HCT116 (cell line): ENCODE measurements around the gene ABHD2. TPM values are rescaled to one million over a fixed set of nuclear protein-coding genes. Genes with fewer than 3 reads are reported as not detected.

Source experiments
- ATAC-seq: fragments of 200-7000 bp; cut with Tn5 transposase; 2 replicates; pipeline ENCODE4 v1.9.1; 2020; ENCODE audit warnings: mild to moderate bottlenecking, moderate library complexity
- BruUV-seq: library from RNA; stranded (reverse); fragments of 400-500 nt; replicated peaks from 2 replicates; lab custom pipeline; 2021; lab: Mats Ljungman, UMichigan
- CTCF ChIA-PET: fragments of 300-600 bp; sonication (Branson Sonifier 250); formaldehyde crosslinking; loops from one replicate; lab custom pipeline; 2021; ENCODE audit warnings: antibody characterized with exemption; lab: Charles Lee
- POLR2A ChIA-PET: fragments of 300-600, 350-600 bp; sonication (Branson Sonifier 250); formaldehyde crosslinking; loops from one replicate; lab custom pipeline; 2021; ENCODE audit warnings: antibody characterized with exemption; lab: Charles Lee
- RAD21 ChIA-PET, 2 experiments: fragments of 300-600 bp; sonication (Branson Sonifier 250); formaldehyde crosslinking; loops; one replicate each; lab custom pipeline; 2023; ENCODE audit warnings: low total read pairs in 2 of 2; ENCODE audit not compliant: uncharacterized antibody in 2 of 2, unreplicated experiment in 2 of 2, low non-redundant PET in 1 of 2; lab: Charles Lee
- DNase-seq: peaks from one replicate; pipeline ENCODE4 v3.0.0-alpha.2; 2010; ENCODE audit warnings: low read depth, low spot score
- H2AFZ ChIP-seq: fragments of 200-600 bp; shearing (Covaris generic), sonication (generic); 2 replicates; pipeline ENCODE4 v1.6.1; 2017; ENCODE audit warnings: low read depth, mixed run types, mixed read lengths, antibody characterized with exemption, low read length; ENCODE audit not compliant: poor library complexity, severe bottlenecking
- H3K27ac ChIP-seq: 2 replicates; pipeline ENCODE4 v1.5.1; 2012; ENCODE audit warnings: low read depth, low read length
- H3K27me3 ChIP-seq: fragments of 200-600 bp; sonication (generic); 2 replicates; pipeline ENCODE4 v1.6.1; 2016; ENCODE audit warnings: mixed run types, low read length, mixed read lengths; ENCODE audit not compliant: insufficient read depth
- H3K36me3 ChIP-seq, 2 experiments: fragments of 200-500 bp in 1 of 2; fragments of 200-600 bp in 1 of 2; sonication (Bioruptor generic) in 1 of 2; sonication (generic) in 1 of 2; 2 replicates each; pipeline versions ENCODE4 v1.5.1 to v1.6.1; 2014 to 2016; ENCODE audit warnings: low read length in 2 of 2, inconsistent platforms in 1 of 2, mixed read lengths in 1 of 2, mixed run types in 1 of 2; ENCODE audit not compliant: insufficient read depth in 2 of 2, control insufficient read depth in 1 of 2
- H3K4me1 ChIP-seq, 2 experiments: fragments of 200-600 bp in 1 of 2; sonication (generic) in 1 of 2; 2 replicates each; pipeline versions ENCODE4 v1.5.1 to v1.6.1; 2012 to 2017; ENCODE audit warnings: low read length in 2 of 2, inconsistent platforms in 1 of 2, mild to moderate bottlenecking in 1 of 2, mixed read lengths in 1 of 2, mixed run types in 1 of 2, moderate library complexity in 1 of 2; ENCODE audit not compliant: insufficient read depth in 2 of 2, control insufficient read depth in 1 of 2
- H3K4me2 ChIP-seq: fragments of 200-600 bp; sonication (generic); 2 replicates; pipeline ENCODE4 v1.6.1; 2017; ENCODE audit warnings: mixed run types, low read length, mixed read lengths
- H3K4me3 ChIP-seq, 2 experiments: fragments of 200-600 bp in 1 of 2; sonication (generic) in 1 of 2; replicated peaks in 1 of 2; 2 replicates each; pipeline ENCODE4 v1.5.1; 2011 to 2016; ENCODE audit warnings: low read length in 2 of 2, control low read depth in 1 of 2, low read depth in 1 of 2, mild to moderate bottlenecking in 1 of 2, mixed read lengths in 1 of 2, mixed run types in 1 of 2
- H3K79me2 ChIP-seq: fragments of 200-600 bp; sonication (generic); 2 replicates; pipeline ENCODE4 v1.6.1; 2017; ENCODE audit warnings: mild to moderate bottlenecking, mixed run types, low read length, moderate library complexity, mixed read lengths; ENCODE audit not compliant: insufficient read depth
- H3K9ac ChIP-seq: fragments of 200-600 bp; sonication (generic); 2 replicates; pipeline ENCODE4 v1.6.1; 2016; ENCODE audit warnings: low read length, mixed read lengths
- H3K9me2 ChIP-seq: fragments of 200-600 bp; sonication (generic), shearing (Covaris generic); 2 replicates; pipeline ENCODE4 v1.6.1; 2017; ENCODE audit warnings: mixed run types, mild to moderate bottlenecking, moderate library complexity; ENCODE audit not compliant: insufficient read depth
- H3K9me3 ChIP-seq, 2 experiments: fragments of 200-500 bp in 1 of 2; fragments of 200-600 bp in 1 of 2; sonication (Bioruptor generic) in 1 of 2; sonication (generic) in 1 of 2; 2 replicates each; pipeline ENCODE4 v1.6.1; 2014 to 2017; ENCODE audit warnings: low read length in 2 of 2, mixed read lengths in 2 of 2, inconsistent platforms in 1 of 2, low read depth in 1 of 2, mild to moderate bottlenecking in 1 of 2, mixed run types in 1 of 2, moderate library complexity in 1 of 2; ENCODE audit not compliant: control insufficient read depth in 1 of 2, insufficient read depth in 1 of 2
- H4K20me1 ChIP-seq: fragments of 200-600 bp; sonication (generic), shearing (Covaris generic); 2 replicates; pipeline ENCODE4 v1.6.1; 2017; ENCODE audit warnings: mixed run types, mild to moderate bottlenecking, moderate library complexity; ENCODE audit not compliant: insufficient read depth
- EGR1 ChIP-seq: IDR thresholded peaks from 2 replicates; pipeline ENCODE4 v1.6.1; 2012; ENCODE audit warnings: low read depth
- ELF1 ChIP-seq: IDR thresholded peaks from 2 replicates; pipeline ENCODE4 v1.6.1; 2012; ENCODE audit warnings: low read depth, borderline replicate concordance
- JUND ChIP-seq: IDR thresholded peaks from 2 replicates; pipeline ENCODE4 v1.6.1; 2012
- RAD21 ChIP-seq: IDR thresholded peaks from 2 replicates; pipeline ENCODE4 v1.6.1; 2012; ENCODE audit warnings: low read depth, mild to moderate bottlenecking
- SIN3A ChIP-seq: IDR thresholded peaks from 2 replicates; pipeline ENCODE4 v1.6.1; 2012; ENCODE audit warnings: low read depth
- SP1 ChIP-seq: IDR thresholded peaks from 2 replicates; pipeline ENCODE4 v1.6.1; 2012; ENCODE audit warnings: low read depth
- TCF7L2 ChIP-seq: IDR thresholded peaks from 2 replicates; pipeline ENCODE4 v1.7.0; 2011; ENCODE audit warnings: borderline replicate concordance, inconsistent platforms; ENCODE audit not compliant: insufficient read depth, insufficient read length; ENCODE audit errors: extremely low read depth
- YY1 ChIP-seq: IDR thresholded peaks from 2 replicates; pipeline ENCODE4 v1.6.1; 2011; ENCODE audit warnings: low read length, low read depth, moderate library complexity, mild to moderate bottlenecking; ENCODE audit not compliant: insufficient replicate concordance; ENCODE audit errors: extremely low read depth
- ZFX ChIP-seq: fragments of 450-650 bp; IDR thresholded peaks from 2 replicates; pipeline ENCODE4 v1.6.1; 2017
- intact Hi-C: fragments of 100-400 bp; cut with micrococcal nuclease; formaldehyde crosslinking; loops from 2 replicates; pipeline ENCODE4 v1.10.0; 2022
- total RNA-seq: library from RNA; stranded (reverse); gene quantifications from one replicate; pipeline ENCODE4 v1.2.1, GENCODE V29; 2021; ENCODE audit not compliant: unreplicated experiment
- TF ChIP-seq, protein P1 (sequence below): IDR thresholded peaks from 2 replicates; pipeline ENCODE4 v1.6.1; 2012
- TF ChIP-seq, protein P2 (sequence below), 3 experiments: fragments of 200-600 bp in 1 of 3; sonication (generic) in 1 of 3; IDR thresholded peaks in 2 of 3; conservative IDR thresholded peaks in 1 of 3; 2 replicates each; pipeline ENCODE4 v1.5.1; 2012 to 2017; ENCODE audit warnings: low read depth in 2 of 3, low read length in 2 of 3, antibody characterized with exemption in 1 of 3, borderline replicate concordance in 1 of 3, control low read depth in 1 of 3, mild to moderate bottlenecking in 1 of 3, mixed read lengths in 1 of 3, mixed run types in 1 of 3, moderate library complexity in 1 of 3; ENCODE audit not compliant: insufficient read depth in 1 of 3
- TF ChIP-seq, protein P3 (sequence below): IDR thresholded peaks from 2 replicates; pipeline ENCODE4 v1.6.1; 2012; ENCODE audit warnings: low read depth
- TF ChIP-seq, protein P4 (sequence below): IDR thresholded peaks from 2 replicates; pipeline ENCODE4 v1.6.1; 2012

The ABHD2 gene
- total RNA-seq, 1 experiment from 2014 or later: 40.8 TPM

DNA sequence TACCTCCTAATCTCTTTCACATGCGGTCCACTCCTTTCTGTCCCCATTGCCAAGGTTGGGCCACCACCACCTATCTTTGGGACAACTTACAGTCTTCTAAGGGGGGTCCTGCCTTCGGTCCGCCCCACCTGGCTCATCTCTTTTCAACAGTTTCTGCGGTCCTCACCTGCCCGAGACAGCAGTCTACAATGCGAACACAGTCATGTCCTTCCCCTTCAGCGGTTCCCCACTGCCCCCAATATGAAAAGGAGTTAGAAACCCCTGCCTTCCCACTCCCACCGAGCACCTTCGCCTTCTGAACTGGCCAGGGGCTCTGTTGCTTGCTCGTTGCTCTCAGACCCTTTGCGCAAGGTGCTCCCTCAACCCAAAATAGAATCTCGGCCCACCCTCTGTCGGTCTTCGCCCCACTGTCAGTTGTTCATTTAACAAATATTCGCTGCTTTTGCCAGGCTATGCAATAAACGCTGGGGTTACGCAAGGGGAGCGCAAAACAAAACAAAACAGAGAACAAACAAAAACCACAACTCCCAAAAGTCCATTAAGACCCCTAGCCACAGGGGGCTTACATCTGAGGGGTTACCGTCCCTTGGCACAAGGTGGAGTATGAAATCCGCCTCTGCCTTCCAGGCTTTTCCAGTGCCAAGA, 154.9 kb downstream of the ABHD2 start (continued):
- TF ChIP-seq SIN3A (no peak), SP1 (no peak), ZFX (no peak)
- TF ChIP-seq, protein P1, sequence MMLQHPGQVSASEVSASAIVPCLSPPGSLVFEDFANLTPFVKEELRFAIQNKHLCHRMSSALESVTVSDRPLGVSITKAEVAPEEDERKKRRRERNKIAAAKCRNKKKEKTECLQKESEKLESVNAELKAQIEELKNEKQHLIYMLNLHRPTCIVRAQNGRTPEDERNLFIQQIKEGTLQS: no peak
- TF ChIP-seq, all 23 proteins: peak for 0

DNA sequence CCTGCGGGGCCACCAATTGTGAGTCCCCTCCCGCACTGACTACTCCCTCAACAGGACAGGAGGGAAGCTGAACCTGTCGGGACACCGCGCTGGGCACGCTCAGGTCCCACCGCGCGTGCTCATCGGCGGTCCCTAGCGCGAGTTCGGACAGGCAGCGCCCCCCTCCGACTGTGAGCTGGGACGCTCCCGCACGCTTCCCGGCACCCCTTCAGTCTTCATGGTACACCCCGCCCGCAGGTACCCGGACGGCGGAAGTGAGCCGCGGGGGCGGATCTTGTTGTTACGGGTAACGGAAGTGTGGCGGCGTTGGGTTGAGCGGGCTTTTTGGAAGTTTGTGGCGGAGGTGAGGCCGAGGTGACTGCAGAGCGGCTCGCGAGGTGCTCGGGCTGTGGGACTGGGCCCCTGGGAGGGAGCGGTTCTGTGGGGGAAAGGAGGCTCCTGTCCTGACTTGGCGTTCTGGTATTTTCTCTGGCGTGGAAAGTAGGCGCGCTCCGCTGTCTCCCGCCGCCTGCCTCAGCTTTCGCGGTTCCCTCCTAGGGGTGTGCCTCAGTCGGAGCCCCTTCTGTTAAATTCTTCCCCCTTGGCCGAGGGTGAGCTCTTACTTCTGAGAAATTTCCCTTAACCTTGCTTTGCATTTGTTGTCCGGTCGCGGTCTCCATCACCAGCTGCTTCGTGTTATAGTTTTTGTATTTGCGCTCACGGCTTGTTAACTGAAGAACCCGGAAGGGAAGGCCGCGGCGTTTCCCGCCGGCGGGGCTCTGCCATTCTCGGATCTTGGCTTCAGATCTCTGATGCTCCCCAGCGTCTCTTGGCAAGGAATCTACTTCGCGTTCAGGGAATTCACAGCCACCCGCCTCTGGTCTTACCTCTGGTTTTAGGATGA, 155.7 kb downstream of the ABHD2 start, which contains the start of gene FANCI:
TSS of gene FANCI (plus strand) at position 289 of the 883 bp plus-strand sequence. CDS start 3,669 bp downstream, outside the sequence.
- no peaks in the 10 kb centered on the region for H3K9me2 ChIP-seq
- ATAC-seq: peak; percentile 94
- peak within 1 kb of the TSS; percentile 79 for H3K9ac ChIP-seq
- intact Hi-C loops: loop anchor here (1.0 to 2.0 kb wide), 2 partner anchors 37 to 91 kb away; no protein-coding TSS in a partner anchor
- peaks cover 51% of the 10 kb centered on the region for H3K79me2 ChIP-seq
- peak within 1 kb of the TSS; percentile 78 for H3K4me2 ChIP-seq
- H3K36me3 ChIP-seq: peaks cover 11 to 17% of the 10 kb centered on the region in 2 experiments
- H2AFZ ChIP-seq: peak within 1 kb of the TSS; percentile 56
- ChIA-PET RAD21 (interaction anchor here (1.0 to 3.0 kb wide), 2 partner anchors 37 kb away, joined by 6 to 10 read pairs; no protein-coding TSS in a partner anchor), CTCF (interaction anchor here (1.0 to 2.3 kb wide), 2 partner anchors 9 to 37 kb away, joined by 3 to 20 read pairs; no protein-coding TSS in a partner anchor), POLR2A (interaction anchor here (0.9 to 1.1 kb wide), 2 partner anchors 9 to 37 kb away, joined by 3 to 6 read pairs; no protein-coding TSS in a partner anchor)
- H3K27me3 ChIP-seq: no peaks in the 10 kb centered on the region
- peak; percentile 89 for DNase-seq
- H3K4me3 ChIP-seq: peak within 1 kb of the TSS; percentile 76 to 78
- TSS peak; percentile 72 for BruUV-seq
- peaks cover 0 to 4% of the 10 kb centered on the region in 2 experiments; a peak in 1 of 4 replicates for H3K9me3 ChIP-seq
- peaks cover 9% of the 10 kb centered on the region; the same call in 1 of the 2 replicates for H4K20me1 ChIP-seq
- peak within 1 kb of the TSS; percentile 79 for H3K27ac ChIP-seq
- peaks cover 4 to 17% of the 10 kb centered on the region in 2 experiments; a peak in 3 of 4 replicates for H3K4me1 ChIP-seq
- TF ChIP-seq, protein P2, sequence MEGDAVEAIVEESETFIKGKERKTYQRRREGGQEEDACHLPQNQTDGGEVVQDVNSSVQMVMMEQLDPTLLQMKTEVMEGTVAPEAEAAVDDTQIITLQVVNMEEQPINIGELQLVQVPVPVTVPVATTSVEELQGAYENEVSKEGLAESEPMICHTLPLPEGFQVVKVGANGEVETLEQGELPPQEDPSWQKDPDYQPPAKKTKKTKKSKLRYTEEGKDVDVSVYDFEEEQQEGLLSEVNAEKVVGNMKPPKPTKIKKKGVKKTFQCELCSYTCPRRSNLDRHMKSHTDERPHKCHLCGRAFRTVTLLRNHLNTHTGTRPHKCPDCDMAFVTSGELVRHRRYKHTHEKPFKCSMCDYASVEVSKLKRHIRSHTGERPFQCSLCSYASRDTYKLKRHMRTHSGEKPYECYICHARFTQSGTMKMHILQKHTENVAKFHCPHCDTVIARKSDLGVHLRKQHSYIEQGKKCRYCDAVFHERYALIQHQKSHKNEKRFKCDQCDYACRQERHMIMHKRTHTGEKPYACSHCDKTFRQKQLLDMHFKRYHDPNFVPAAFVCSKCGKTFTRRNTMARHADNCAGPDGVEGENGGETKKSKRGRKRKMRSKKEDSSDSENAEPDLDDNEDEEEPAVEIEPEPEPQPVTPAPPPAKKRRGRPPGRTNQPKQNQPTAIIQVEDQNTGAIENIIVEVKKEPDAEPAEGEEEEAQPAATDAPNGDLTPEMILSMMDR (IDR thresholded peaks at IDR 0.05 in 2 of 3, conservative IDR thresholded peaks at IDR 0.05 in 1 of 3; ENCODE audit: borderline replicate concordance in 1 of 3, insufficient read depth in 1 of 3, low read depth in 2 of 3, low read length in 2 of 3): peak; percentile 48 to 71 (median 58); a peak in 4 of 6 replicates
- TF ChIP-seq, protein P3, sequence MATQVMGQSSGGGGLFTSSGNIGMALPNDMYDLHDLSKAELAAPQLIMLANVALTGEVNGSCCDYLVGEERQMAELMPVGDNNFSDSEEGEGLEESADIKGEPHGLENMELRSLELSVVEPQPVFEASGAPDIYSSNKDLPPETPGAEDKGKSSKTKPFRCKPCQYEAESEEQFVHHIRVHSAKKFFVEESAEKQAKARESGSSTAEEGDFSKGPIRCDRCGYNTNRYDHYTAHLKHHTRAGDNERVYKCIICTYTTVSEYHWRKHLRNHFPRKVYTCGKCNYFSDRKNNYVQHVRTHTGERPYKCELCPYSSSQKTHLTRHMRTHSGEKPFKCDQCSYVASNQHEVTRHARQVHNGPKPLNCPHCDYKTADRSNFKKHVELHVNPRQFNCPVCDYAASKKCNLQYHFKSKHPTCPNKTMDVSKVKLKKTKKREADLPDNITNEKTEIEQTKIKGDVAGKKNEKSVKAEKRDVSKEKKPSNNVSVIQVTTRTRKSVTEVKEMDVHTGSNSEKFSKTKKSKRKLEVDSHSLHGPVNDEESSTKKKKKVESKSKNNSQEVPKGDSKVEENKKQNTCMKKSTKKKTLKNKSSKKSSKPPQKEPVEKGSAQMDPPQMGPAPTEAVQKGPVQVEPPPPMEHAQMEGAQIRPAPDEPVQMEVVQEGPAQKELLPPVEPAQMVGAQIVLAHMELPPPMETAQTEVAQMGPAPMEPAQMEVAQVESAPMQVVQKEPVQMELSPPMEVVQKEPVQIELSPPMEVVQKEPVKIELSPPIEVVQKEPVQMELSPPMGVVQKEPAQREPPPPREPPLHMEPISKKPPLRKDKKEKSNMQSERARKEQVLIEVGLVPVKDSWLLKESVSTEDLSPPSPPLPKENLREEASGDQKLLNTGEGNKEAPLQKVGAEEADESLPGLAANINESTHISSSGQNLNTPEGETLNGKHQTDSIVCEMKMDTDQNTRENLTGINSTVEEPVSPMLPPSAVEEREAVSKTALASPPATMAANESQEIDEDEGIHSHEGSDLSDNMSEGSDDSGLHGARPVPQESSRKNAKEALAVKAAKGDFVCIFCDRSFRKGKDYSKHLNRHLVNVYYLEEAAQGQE: no peak
- TF ChIP-seq EGR1 (peak; percentile 81), RAD21 (peak; percentile 73), ELF1 (peak; percentile 57; the same call in 1 of the 2 replicates), SIN3A (peak; percentile 97), YY1 (peak; percentile 56), JUND (peak; percentile 42; the same call in 1 of the 2 replicates), TCF7L2 (peak; percentile 65), SP1 (peak; percentile 52)
- TF ChIP-seq, protein P4, sequence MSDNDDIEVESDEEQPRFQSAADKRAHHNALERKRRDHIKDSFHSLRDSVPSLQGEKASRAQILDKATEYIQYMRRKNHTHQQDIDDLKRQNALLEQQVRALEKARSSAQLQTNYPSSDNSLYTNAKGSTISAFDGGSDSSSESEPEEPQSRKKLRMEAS: peak; percentile 96
